ENCODE measurements around the gene POU2F2. TPM values are rescaled to one million over a fixed set of nuclear protein-coding genes. Genes with fewer than 3 reads are reported as not detected.
A peak's percentile ranks its signal among the peaks of the same experiment; 100 is the strongest.
"Not testable (repeated sequence)": the region's sequence is repeated elsewhere in the genome, so short reads cannot be mapped to it uniquely, and the experiment has no call there.

Gene POU2F2
- total RNA-seq, 1 donor from 2014 or later: 48.6 TPM

- DNase-seq (ENCODE audit: low spot score); H3K27ac Mint-ChIP-seq; H3K9me3 Mint-ChIP-seq; H3K4me3 Mint-ChIP-seq (ENCODE audit: low read depth); H3K4me1 Mint-ChIP-seq (ENCODE audit: low read depth); H3K27me3 Mint-ChIP-seq (ENCODE audit: low read depth): not testable (repeated sequence)
- peaks cover 51% of the 10 kb centered on the region for H3K36me3 Mint-ChIP-seq (ENCODE audit: low read depth)
- intact Hi-C loops (cut with micrococcal nuclease): loop anchor here (10.0 kb wide), 1 partner anchor 325 kb away; the partner anchor contains the start of gene LIPE
Measured at GRCh38 chr19:42100241-42100640, 32.0 kb downstream of the POU2F2 start.

GRCh38 chr19:42099336-42099925 is 32.8 kb downstream of the POU2F2 start:
- no peaks in the 10 kb centered on the region for H3K4me1 Mint-ChIP-seq (ENCODE audit: low read depth)
- DNase-seq (ENCODE audit: low spot score): no peak
- H3K4me3 Mint-ChIP-seq (ENCODE audit: low read depth): no peak overlapping the region
- no peaks in the 10 kb centered on the region for H3K27me3 Mint-ChIP-seq (ENCODE audit: low read depth)
- intact Hi-C loops (cut with micrococcal nuclease): no loop called here
- peaks cover 51% of the 10 kb centered on the region for H3K36me3 Mint-ChIP-seq (ENCODE audit: low read depth)
- no peak overlapping the region for H3K27ac Mint-ChIP-seq
- H3K9me3 Mint-ChIP-seq: no peaks in the 10 kb centered on the region

- no peaks in the 10 kb centered on the region for H3K4me1 Mint-ChIP-seq (ENCODE audit: low read depth)
- H3K4me3 Mint-ChIP-seq (ENCODE audit: low read depth): no peak overlapping the region
- no peaks in the 10 kb centered on the region for H3K9me3 Mint-ChIP-seq
- no peaks in the 10 kb centered on the region for H3K27me3 Mint-ChIP-seq (ENCODE audit: low read depth)
- DNase-seq (ENCODE audit: low spot score): no peak
- peaks cover 54% of the 10 kb centered on the region for H3K36me3 Mint-ChIP-seq (ENCODE audit: low read depth)
- intact Hi-C loops (cut with micrococcal nuclease): no loop called here
- no peak overlapping the region for H3K27ac Mint-ChIP-seq
Measured at GRCh38 chr19:42098781-42099180, 33.5 kb downstream of the POU2F2 start.

DNA sequence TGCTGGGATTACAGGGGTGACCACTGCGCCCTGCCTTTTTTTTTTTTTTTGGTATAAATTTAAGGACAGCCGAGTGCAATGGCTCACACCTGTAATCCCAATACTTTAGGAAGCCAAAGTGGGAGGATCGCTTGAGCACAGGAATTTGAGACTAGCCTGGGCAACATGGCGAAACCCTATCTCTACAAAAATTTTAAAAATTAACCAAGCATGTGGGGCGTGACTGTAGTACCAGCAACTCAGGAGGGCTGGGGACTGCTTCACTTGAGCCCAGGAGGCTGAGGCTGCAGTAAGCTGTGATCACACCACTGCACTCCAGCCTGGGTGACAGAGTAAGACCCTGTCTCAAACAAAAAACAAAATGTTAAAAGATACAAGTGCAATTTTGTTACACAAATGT is 34.8 kb downstream of the POU2F2 start:
- Mint-ChIP-seq H3K36me3 (ENCODE audit: low read depth) (peaks cover 51% of the 10 kb centered on the region), H3K27ac (no peak overlapping the region), H3K9me3 (no peaks in the 10 kb centered on the region), H3K4me3 (ENCODE audit: low read depth) (no peak overlapping the region), H3K27me3 (ENCODE audit: low read depth) (no peaks in the 10 kb centered on the region), H3K4me1 (ENCODE audit: low read depth) (no peaks in the 10 kb centered on the region)
- DNase-seq (ENCODE audit: low spot score): no peak
- intact Hi-C loops (cut with micrococcal nuclease): no loop called here

DNA sequence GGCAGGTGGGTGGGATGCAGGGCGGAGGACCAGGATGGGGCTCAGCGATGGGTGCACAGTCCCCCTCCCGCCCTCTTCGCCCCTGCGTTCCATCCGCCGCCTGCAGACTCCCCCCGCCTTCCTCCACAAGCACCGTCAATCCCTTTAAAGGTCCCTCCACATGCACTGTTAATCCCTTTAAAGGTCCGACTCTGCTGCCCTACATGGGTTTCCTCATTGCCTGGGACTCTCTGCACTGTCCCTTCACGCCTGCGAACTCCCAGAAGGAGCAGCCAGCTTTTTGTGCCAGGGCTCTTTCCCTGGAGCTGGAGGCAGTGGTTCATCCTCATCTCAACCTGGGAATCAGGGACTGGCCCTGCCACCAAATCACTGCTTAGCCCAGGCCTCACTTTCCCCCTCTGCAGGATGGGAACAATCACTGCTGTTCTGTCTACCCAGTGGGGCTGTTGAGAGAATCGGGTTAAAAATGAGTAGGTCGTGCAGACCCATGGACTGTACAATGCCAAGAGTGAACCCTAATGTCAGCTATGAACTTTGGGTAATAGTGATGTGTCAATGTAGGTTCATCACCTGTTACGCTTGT is 35.9 kb downstream of the POU2F2 start:
- no peaks in the 10 kb centered on the region for H3K9me3 Mint-ChIP-seq
- intact Hi-C loops (cut with micrococcal nuclease): no loop called here
- H3K36me3 Mint-ChIP-seq (ENCODE audit: low read depth): peaks cover 54% of the 10 kb centered on the region
- no peak for DNase-seq (ENCODE audit: low spot score)
- no peaks in the 10 kb centered on the region for H3K4me1 Mint-ChIP-seq (ENCODE audit: low read depth)
- H3K27ac Mint-ChIP-seq: no peak overlapping the region
- H3K27me3 Mint-ChIP-seq (ENCODE audit: low read depth): no peaks in the 10 kb centered on the region
- H3K4me3 Mint-ChIP-seq (ENCODE audit: low read depth): no peak overlapping the region

GRCh38 chr19:42095814-42096230 is 36.4 kb downstream of the POU2F2 start:
- Mint-ChIP-seq H3K4me3 (ENCODE audit: low read depth) (no peak overlapping the region), H3K4me1 (ENCODE audit: low read depth) (peaks cover 4% of the 10 kb centered on the region), H3K27me3 (ENCODE audit: low read depth) (no peaks in the 10 kb centered on the region), H3K9me3 (no peaks in the 10 kb centered on the region), H3K27ac (no peak overlapping the region), H3K36me3 (ENCODE audit: low read depth) (peaks cover 53% of the 10 kb centered on the region)
- intact Hi-C loops (cut with micrococcal nuclease): no loop called here
- no peak for DNase-seq (ENCODE audit: low spot score)

DNA sequence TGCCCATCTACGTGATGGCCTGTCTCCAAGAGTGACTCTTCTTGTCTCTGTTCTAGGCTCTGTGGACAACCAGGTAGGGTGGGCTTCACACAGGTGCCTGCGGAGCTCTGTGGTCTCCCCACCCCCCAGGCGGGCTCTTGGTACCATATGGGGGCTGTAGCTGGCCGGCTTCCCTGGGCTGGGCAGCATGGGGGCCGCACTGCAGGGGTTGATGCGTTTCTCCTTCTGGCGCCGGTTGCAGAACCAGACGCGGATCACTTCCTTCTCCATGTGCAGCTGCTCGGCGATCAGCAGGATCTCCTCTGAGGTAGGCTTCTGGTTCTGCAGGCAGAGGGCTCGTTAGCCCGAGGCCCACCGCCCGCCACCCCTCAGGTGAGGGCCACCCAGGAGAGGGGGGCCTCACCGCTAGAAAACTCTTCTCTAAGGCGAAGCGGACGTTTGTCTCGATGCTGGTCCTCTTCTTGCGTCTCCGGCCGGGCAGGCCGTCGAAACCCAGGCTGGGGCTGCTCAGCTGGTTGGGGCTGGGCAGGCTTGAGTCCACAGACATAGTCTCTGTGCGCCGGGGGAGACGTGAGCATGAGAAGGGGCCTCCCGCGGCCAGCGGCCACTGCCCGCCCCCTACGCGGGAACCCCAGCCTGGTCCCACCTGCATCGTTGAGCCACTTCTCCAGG is 37.0 kb downstream of the POU2F2 start:
- H3K36me3 Mint-ChIP-seq (ENCODE audit: low read depth): peaks cover 58% of the 10 kb centered on the region
- intact Hi-C loops (cut with micrococcal nuclease): no loop called here
- H3K9me3 Mint-ChIP-seq: no peaks in the 10 kb centered on the region
- no peak overlapping the region for H3K27ac Mint-ChIP-seq
- H3K27me3 Mint-ChIP-seq (ENCODE audit: low read depth): no peaks in the 10 kb centered on the region
- no peak for DNase-seq (ENCODE audit: low spot score)
- no peak overlapping the region for H3K4me3 Mint-ChIP-seq (ENCODE audit: low read depth)
- H3K4me1 Mint-ChIP-seq (ENCODE audit: low read depth): peaks cover 8% of the 10 kb centered on the region

- H3K27me3 Mint-ChIP-seq (ENCODE audit: low read depth): no peaks in the 10 kb centered on the region
- intact Hi-C loops (cut with micrococcal nuclease): no loop called here
- H3K9me3 Mint-ChIP-seq: no peaks in the 10 kb centered on the region
- DNase-seq (ENCODE audit: low spot score): no peak
- no peak overlapping the region for H3K27ac Mint-ChIP-seq
- no peak overlapping the region for H3K4me3 Mint-ChIP-seq (ENCODE audit: low read depth)
- H3K36me3 Mint-ChIP-seq (ENCODE audit: low read depth): peaks cover 58% of the 10 kb centered on the region
- peaks cover 12% of the 10 kb centered on the region for H3K4me1 Mint-ChIP-seq (ENCODE audit: low read depth)
Measured at GRCh38 chr19:42093926-42094325, 38.3 kb downstream of the POU2F2 start.

DNA sequence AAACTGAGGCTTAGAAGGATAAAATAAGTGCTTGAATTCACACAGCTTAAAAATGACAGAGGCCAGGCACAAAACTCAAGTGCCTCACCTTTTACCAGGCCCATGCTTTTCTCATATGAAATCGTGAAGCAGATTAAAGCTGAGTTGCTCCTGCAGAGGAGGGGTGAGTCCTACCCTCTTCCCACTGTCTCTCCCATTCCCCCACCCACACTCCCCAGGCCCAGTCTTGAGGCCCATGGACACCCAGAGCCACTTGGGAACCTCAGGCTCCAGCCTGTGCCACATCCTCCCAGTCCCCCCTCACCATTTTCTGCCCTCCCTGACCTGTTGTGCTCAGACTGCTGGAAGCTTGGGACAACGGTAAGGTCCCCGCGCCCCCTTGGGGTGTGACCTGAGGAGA is 38.7 kb downstream of the POU2F2 start:
- no peaks in the 10 kb centered on the region for H3K9me3 Mint-ChIP-seq
- H3K27me3 Mint-ChIP-seq (ENCODE audit: low read depth): no peaks in the 10 kb centered on the region
- intact Hi-C loops (cut with micrococcal nuclease): no loop called here
- H3K4me1 Mint-ChIP-seq (ENCODE audit: low read depth): peaks cover 14% of the 10 kb centered on the region
- no peak for DNase-seq (ENCODE audit: low spot score)
- no peak overlapping the region for H3K4me3 Mint-ChIP-seq (ENCODE audit: low read depth)
- H3K36me3 Mint-ChIP-seq (ENCODE audit: low read depth): peaks cover 54% of the 10 kb centered on the region
- H3K27ac Mint-ChIP-seq: no peak overlapping the region

- H3K36me3 Mint-ChIP-seq (ENCODE audit: low read depth): peaks cover 48% of the 10 kb centered on the region
- no peak overlapping the region for H3K27ac Mint-ChIP-seq
- H3K4me3 Mint-ChIP-seq (ENCODE audit: low read depth): no peak overlapping the region
Measured at GRCh38 chr19:42092350-42092749, 39.9 kb downstream of the POU2F2 start.

DNA sequence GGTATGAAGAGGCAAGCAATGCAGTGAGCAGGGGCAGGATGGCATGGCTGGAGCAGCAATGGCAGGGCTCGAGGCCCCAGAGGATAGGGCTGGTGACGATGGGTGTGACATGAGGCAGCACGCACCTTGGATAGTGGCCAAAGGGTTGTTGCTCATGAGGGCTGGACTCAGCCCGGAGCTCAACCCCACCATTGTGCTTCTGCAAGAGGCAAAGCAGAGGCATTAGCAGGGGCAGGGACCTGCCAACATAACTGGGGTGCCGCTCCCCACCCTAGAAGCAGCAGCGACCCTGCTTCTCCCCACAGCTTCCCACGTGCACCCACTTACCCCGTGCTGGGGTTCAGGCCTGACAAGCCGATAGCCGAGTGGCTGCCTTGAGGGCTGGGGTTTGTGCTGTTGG is 40.5 kb downstream of the POU2F2 start:
- Mint-ChIP-seq H3K4me3 (ENCODE audit: low read depth) (no peak overlapping the region), H3K36me3 (ENCODE audit: low read depth) (peaks cover 44% of the 10 kb centered on the region), H3K4me1 (ENCODE audit: low read depth) (peaks cover 17% of the 10 kb centered on the region), H3K9me3 (no peaks in the 10 kb centered on the region), H3K27me3 (ENCODE audit: low read depth) (no peaks in the 10 kb centered on the region), H3K27ac (no peak overlapping the region)
- intact Hi-C loops (cut with micrococcal nuclease): no loop called here
- DNase-seq (ENCODE audit: low spot score): no peak

More at GRCh38 chr19:42092350-42092749, 39.9 kb downstream of the POU2F2 start:
- peak; percentile 41 for DNase-seq (ENCODE audit: low spot score)
- Mint-ChIP-seq H3K4me1 (ENCODE audit: low read depth) (peaks cover 17% of the 10 kb centered on the region), H3K9me3 (no peaks in the 10 kb centered on the region), H3K27me3 (ENCODE audit: low read depth) (no peaks in the 10 kb centered on the region)
- intact Hi-C loops (cut with micrococcal nuclease): no loop called here

- no peak overlapping the region for H3K27ac Mint-ChIP-seq
- H3K4me3 Mint-ChIP-seq (ENCODE audit: low read depth): no peak overlapping the region
- peaks cover 40% of the 10 kb centered on the region for H3K36me3 Mint-ChIP-seq (ENCODE audit: low read depth)
- no peaks in the 10 kb centered on the region for H3K27me3 Mint-ChIP-seq (ENCODE audit: low read depth)
- no peaks in the 10 kb centered on the region for H3K9me3 Mint-ChIP-seq
- DNase-seq (ENCODE audit: low spot score): no peak
- peaks cover 17% of the 10 kb centered on the region for H3K4me1 Mint-ChIP-seq (ENCODE audit: low read depth)
- intact Hi-C loops (cut with micrococcal nuclease): no loop called here
Measured at GRCh38 chr19:42091300-42091699, 40.9 kb downstream of the POU2F2 start.

DNA sequence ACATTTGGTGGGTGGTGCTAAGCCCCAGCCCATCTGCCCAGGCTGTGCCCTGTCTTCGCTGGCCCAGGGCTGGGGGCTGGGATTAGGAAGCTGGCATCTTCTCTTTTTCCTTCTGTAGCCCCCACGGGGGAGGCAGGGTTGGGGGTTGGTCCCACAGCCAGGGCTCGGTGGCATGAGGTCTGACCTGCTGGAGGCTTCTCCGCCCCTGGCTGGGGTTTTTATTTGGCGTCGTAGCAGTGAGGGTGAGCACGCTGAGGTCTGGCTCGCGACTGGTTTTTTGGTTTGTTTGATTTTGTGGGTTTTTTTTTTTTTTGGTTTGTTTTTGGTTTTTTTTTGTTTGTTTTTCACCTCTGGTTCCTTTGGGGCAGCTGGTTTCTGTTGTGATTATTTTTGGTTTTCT is 41.6 kb downstream of the POU2F2 start:
- DNase-seq (ENCODE audit: low spot score): no peak
- Mint-ChIP-seq H3K36me3 (ENCODE audit: low read depth) (peaks cover 38% of the 10 kb centered on the region), H3K27me3 (ENCODE audit: low read depth) (no peaks in the 10 kb centered on the region), H3K4me1 (ENCODE audit: low read depth) (peaks cover 17% of the 10 kb centered on the region), H3K4me3 (ENCODE audit: low read depth) (no peak overlapping the region), H3K27ac (no peak overlapping the region), H3K9me3 (no peaks in the 10 kb centered on the region)
- intact Hi-C loops (cut with micrococcal nuclease): no loop called here

Measured in activated T-helper 2 cell treated with anti-CD3 and anti-CD28 coated beads, Interferon-gamma antibody, Interleukin-2, Interleukin-4, amounts not matched to agents 10 μg/mL and 5 μg/mL and 100 μg/mL, durations not matched to agents 14 hours and 24 hours and 36 hours (primary cell).